Mesothelial cell of epicardium (in vitro differentiated cells): Measurements from ENCODE around the gene MAGEA9. TPM values are rescaled to one million over a fixed set of nuclear protein-coding genes. Genes with fewer than 3 reads are reported as not detected.
A peak's percentile ranks its signal among the peaks of the same experiment; 100 is the strongest.
"Not testable (repeated sequence)": the region's sequence is repeated elsewhere in the genome, so short reads cannot be mapped to it uniquely, and the experiment has no call there.

Experiments used
- DNase-seq, 2 experiments: peaks; one replicate each; pipeline ENCODE4 v3.0.0; 2021; ENCODE audit warnings: low spot score in 2 of 2; ENCODE audit not compliant: unreplicated experiment in 2 of 2
- H3K27ac Mint-ChIP-seq: 2 replicates; pipeline ENCODE4 v1.8.0; 2021; ENCODE audit warnings: mixed read lengths
- H3K27me3 Mint-ChIP-seq: 2 replicates; pipeline ENCODE4 v1.8.0; 2021; ENCODE audit warnings: low read depth, mixed read lengths
- H3K36me3 Mint-ChIP-seq: 2 replicates; pipeline ENCODE4 v1.8.0; 2021; ENCODE audit warnings: mixed read lengths
- H3K4me1 Mint-ChIP-seq: 2 replicates; pipeline ENCODE4 v1.8.0; 2021; ENCODE audit warnings: mixed read lengths
- H3K4me3 Mint-ChIP-seq: 2 replicates; pipeline ENCODE4 v1.8.0; 2021; ENCODE audit warnings: mild to moderate bottlenecking, moderate library complexity, mixed read lengths
- H3K9me3 Mint-ChIP-seq: 2 replicates; pipeline ENCODE4 v1.8.0; 2021; ENCODE audit warnings: mixed read lengths
- total RNA-seq: library from RNA; stranded (reverse); gene quantifications from 3 replicates; pipeline ENCODE4 v1.2.1, GENCODE V29; 2021
- TF ChIP-seq, protein P1 (sequence below): fragments of 200-600 bp; sonication (generic); IDR thresholded peaks from one replicate; pipeline ENCODE4 v1.5.0; 2021; ENCODE audit warnings: antibody characterized with exemption; ENCODE audit not compliant: unreplicated experiment

MAGEA9 gene
- total RNA-seq, 1 donor from 2014 or later, result not detected

DNA sequence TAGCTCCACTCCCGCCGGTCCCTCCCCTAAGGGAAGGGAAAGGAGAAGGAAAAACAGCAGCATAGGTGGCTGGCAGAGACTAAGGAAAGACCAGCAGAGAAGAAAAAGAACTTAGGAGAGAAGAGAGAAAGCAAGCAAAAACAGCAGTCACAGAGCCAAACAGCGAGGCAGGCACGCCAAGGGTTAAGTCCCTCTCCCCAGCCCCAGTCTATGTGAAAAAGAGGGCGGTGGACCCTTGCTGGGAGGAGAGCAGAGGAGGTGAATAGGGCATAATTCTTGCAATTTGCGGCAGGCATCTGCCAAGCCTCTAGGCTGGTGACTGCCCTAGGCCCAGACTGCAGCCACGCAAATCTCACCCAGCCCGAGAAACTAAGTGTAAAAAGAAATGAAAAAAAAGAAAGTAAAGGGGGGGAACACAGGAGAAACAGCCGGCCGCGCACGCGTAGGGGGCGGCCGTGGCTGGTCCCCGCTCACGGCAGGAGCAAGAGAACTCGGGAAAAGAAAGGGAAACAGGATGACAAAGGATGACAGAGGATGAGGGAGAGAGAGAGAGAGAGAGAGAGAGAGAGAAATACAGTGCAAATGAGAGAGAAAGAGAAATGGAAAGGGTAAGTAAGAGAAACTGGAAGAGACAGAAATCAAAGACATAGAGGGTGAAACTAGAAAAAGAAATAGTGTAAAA is 48.6 kb downstream of the MAGEA9 start:
- no peak for DNase-seq
- Mint-ChIP-seq H3K36me3 (no peaks in the 10 kb centered on the region), H3K9me3 (peaks cover 4% of the 10 kb centered on the region), H3K4me3 (peak overlapping the region; percentile 75), H3K4me1 (peaks cover 23% of the 10 kb centered on the region), H3K27ac (peak overlapping the region; percentile 96), H3K27me3 (no peaks in the 10 kb centered on the region)
- TF ChIP-seq, protein P1, sequence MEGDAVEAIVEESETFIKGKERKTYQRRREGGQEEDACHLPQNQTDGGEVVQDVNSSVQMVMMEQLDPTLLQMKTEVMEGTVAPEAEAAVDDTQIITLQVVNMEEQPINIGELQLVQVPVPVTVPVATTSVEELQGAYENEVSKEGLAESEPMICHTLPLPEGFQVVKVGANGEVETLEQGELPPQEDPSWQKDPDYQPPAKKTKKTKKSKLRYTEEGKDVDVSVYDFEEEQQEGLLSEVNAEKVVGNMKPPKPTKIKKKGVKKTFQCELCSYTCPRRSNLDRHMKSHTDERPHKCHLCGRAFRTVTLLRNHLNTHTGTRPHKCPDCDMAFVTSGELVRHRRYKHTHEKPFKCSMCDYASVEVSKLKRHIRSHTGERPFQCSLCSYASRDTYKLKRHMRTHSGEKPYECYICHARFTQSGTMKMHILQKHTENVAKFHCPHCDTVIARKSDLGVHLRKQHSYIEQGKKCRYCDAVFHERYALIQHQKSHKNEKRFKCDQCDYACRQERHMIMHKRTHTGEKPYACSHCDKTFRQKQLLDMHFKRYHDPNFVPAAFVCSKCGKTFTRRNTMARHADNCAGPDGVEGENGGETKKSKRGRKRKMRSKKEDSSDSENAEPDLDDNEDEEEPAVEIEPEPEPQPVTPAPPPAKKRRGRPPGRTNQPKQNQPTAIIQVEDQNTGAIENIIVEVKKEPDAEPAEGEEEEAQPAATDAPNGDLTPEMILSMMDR, result no peak

DNA sequence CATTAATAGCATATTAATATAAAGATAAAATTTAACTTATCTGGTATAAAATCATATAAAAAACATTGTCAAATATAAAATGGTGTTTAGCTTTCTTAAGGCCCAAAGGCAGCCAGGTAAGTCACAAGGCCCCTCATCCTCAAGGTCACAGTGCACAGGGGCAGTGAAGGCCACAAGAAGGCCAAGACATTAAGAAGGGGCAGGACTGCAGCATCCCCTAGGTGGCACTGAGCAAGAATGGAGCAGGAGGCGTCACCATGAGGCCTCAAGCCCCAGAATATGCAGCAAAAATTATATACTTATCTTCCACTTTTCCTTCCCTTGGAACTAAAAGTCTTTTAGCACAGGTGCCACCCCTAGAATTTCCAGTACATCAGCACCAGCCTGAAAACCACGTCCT is 49.7 kb downstream of the MAGEA9 start:
- TF ChIP-seq, protein P1, result no peak
- peaks cover 4% of the 10 kb centered on the region for H3K9me3 Mint-ChIP-seq
- H3K4me1 Mint-ChIP-seq, result peaks cover 23% of the 10 kb centered on the region
- no peak for DNase-seq
- H3K27ac Mint-ChIP-seq, result no peak overlapping the region
- H3K36me3 Mint-ChIP-seq, result no peaks in the 10 kb centered on the region
- H3K27me3 Mint-ChIP-seq, result no peaks in the 10 kb centered on the region
- H3K4me3 Mint-ChIP-seq, result no peak overlapping the region

DNA sequence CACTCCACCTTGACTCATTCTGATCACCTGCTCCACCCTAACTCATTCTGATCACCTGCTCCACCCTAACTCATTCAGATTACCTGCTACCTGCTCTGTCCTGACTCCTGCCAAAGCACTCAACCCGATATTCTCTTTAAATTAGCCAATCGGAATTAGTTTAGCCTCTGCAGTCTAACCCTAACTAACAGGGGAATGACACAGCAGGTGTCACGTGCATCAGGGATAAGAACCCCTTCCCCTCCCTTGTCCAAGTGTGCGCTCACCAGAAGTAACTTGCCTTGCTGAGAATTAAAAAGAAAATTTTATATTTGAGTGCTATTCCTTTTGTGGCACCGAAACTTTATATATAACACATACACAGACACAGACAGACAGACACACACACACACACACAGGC is 55.0 kb downstream of the MAGEA9 start:
- not testable (repeated sequence) for H3K4me3 Mint-ChIP-seq, H3K36me3 Mint-ChIP-seq, H3K4me1 Mint-ChIP-seq, H3K27me3 Mint-ChIP-seq, H3K27ac Mint-ChIP-seq, DNase-seq
- H3K9me3 Mint-ChIP-seq, result peaks cover 26% of the 10 kb centered on the region

- H3K36me3 Mint-ChIP-seq, result no peaks in the 10 kb centered on the region
- no peak overlapping the region for H3K4me3 Mint-ChIP-seq
- TF ChIP-seq, protein P1, result no peak
- no peak overlapping the region for H3K27ac Mint-ChIP-seq
- DNase-seq, result no peak
- H3K4me1 Mint-ChIP-seq, result no peaks in the 10 kb centered on the region
- H3K27me3 Mint-ChIP-seq, result no peaks in the 10 kb centered on the region
- H3K9me3 Mint-ChIP-seq, result peaks cover 26% of the 10 kb centered on the region
Measured at GRCh38 chrX:149837167-149837566, 55.4 kb downstream of the MAGEA9 start.

Other genes with a start within 250 kb of the MAGEA9 start
- 13.8 to 15.9 TPM (median 13.9 TPM) in 3 replicates for gene EOLA1, start 240.9 kb upstream of the MAGEA9 start, total RNA-seq
- not detected in 3 replicates for gene HSFX3, start 232.0 kb upstream of the MAGEA9 start, total RNA-seq
- not detected in 3 replicates for gene MAGEA9B, start 194.5 kb upstream of the MAGEA9 start, total RNA-seq
- gene HSFX2, start 186.6 kb upstream of the MAGEA9 start, total RNA-seq, result not detected in 3 replicates
- 26.8 to 29.9 TPM (median 29.3 TPM) in 3 replicates for gene TMEM185A, start 150.1 kb upstream of the MAGEA9 start, total RNA-seq
- gene MAGEA11, start 69.9 kb upstream of the MAGEA9 start, total RNA-seq, result not detected in 3 replicates
- 1.9 to 2.1 TPM (median 2.0 TPM) in 3 replicates for gene HSFX1, start 7.9 kb upstream of the MAGEA9 start, total RNA-seq
- gene MAGEA8, start 99.3 kb downstream of the MAGEA9 start, total RNA-seq, result not detected in 3 replicates
- gene HSFX4, start 147.6 kb downstream of the MAGEA9 start, total RNA-seq, result not detected in 3 replicates
- gene EOLA2, start 156.6 kb downstream of the MAGEA9 start, total RNA-seq, result 36.3 to 42.5 TPM (median 39.3 TPM) in 3 replicates